ENCODE results near the gene SLC13A4.

SLC13A4 gene

GRCh38 chr7:135687466-135687865 lies 40.5 kb downstream of the SLC13A4 start:
- DNase-seq: no peak
- no peak overlapping the region for H3K27ac ChIP-seq
- H3K4me3 ChIP-seq (ENCODE audit: low read depth, low read length): no peak overlapping the region
- H3K27me3 ChIP-seq (ENCODE audit: insufficient read depth, low read depth, severe bottlenecking): no peaks in the 10 kb centered on the region
- H3K9me3 ChIP-seq (ENCODE audit: severe bottlenecking): no peaks in the 10 kb centered on the region
- no peaks in the 10 kb centered on the region; the same call in 1 of the 2 replicates for H3K36me3 ChIP-seq
- no peak for TF ChIP-seq CTCF (IDR thresholded peaks at IDR 0.05; ENCODE audit: low read depth, low read length)

- no peak for DNase-seq
- Histone ChIP-seq H3K9me3 (ENCODE audit: severe bottlenecking) (no peaks in the 10 kb centered on the region), H3K4me3 (ENCODE audit: low read depth, low read length) (no peak overlapping the region), H3K27ac (no peak overlapping the region), H3K27me3 (ENCODE audit: insufficient read depth, low read depth, severe bottlenecking) (no peaks in the 10 kb centered on the region), H3K36me3 (no peaks in the 10 kb centered on the region)
- TF ChIP-seq CTCF (IDR thresholded peaks at IDR 0.05; ENCODE audit: low read depth, low read length): no peak
Measured at GRCh38 chr7:135685306-135686084, 42.5 kb downstream of the SLC13A4 start.

- Histone ChIP-seq H3K27me3 (ENCODE audit: insufficient read depth, low read depth, severe bottlenecking) (no peaks in the 10 kb centered on the region), H3K4me3 (ENCODE audit: low read depth, low read length) (no peak overlapping the region), H3K27ac (no peak overlapping the region), H3K9me3 (ENCODE audit: severe bottlenecking) (no peaks in the 10 kb centered on the region), H3K36me3 (no peaks in the 10 kb centered on the region)
- TF ChIP-seq CTCF (IDR thresholded peaks at IDR 0.05; ENCODE audit: low read depth, low read length): no peak
- DNase-seq: no peak
Measured at GRCh38 chr7:135684699-135685098, 43.3 kb downstream of the SLC13A4 start.

- no peak for DNase-seq
- H3K36me3 ChIP-seq: no peaks in the 10 kb centered on the region
- H3K9me3 ChIP-seq (ENCODE audit: severe bottlenecking): no peaks in the 10 kb centered on the region
- no peak overlapping the region for H3K4me3 ChIP-seq (ENCODE audit: low read depth, low read length)
- TF ChIP-seq CTCF (IDR thresholded peaks at IDR 0.05; ENCODE audit: low read depth, low read length): no peak
- H3K27me3 ChIP-seq (ENCODE audit: insufficient read depth, low read depth, severe bottlenecking): no peaks in the 10 kb centered on the region
- H3K27ac ChIP-seq: no peak overlapping the region
Measured at GRCh38 chr7:135684136-135684535, 43.9 kb downstream of the SLC13A4 start.

GRCh38 chr7:135683609-135684008 lies 44.4 kb downstream of the SLC13A4 start:
- TF ChIP-seq CTCF (IDR thresholded peaks at IDR 0.05; ENCODE audit: low read depth, low read length): no peak
- Histone ChIP-seq H3K27ac (no peak overlapping the region), H3K36me3 (no peaks in the 10 kb centered on the region), H3K9me3 (ENCODE audit: severe bottlenecking) (no peaks in the 10 kb centered on the region), H3K27me3 (ENCODE audit: insufficient read depth, low read depth, severe bottlenecking) (no peaks in the 10 kb centered on the region), H3K4me3 (ENCODE audit: low read depth, low read length) (no peak overlapping the region)
- no peak for DNase-seq

- H3K36me3 ChIP-seq: 0 out of 2 replicates have a peak, but pooled peaks cover 3% of the 10 kb centered on the region
Measured at GRCh38 chr7:135682191-135682590, 45.8 kb downstream of the SLC13A4 start.

More at GRCh38 chr7:135682191-135682590, 45.8 kb downstream of the SLC13A4 start:
- TF ChIP-seq CTCF (IDR thresholded peaks at IDR 0.05; ENCODE audit: low read depth, low read length): no peak
- H3K27me3 ChIP-seq (ENCODE audit: insufficient read depth, low read depth, severe bottlenecking): no peaks in the 10 kb centered on the region
- no peak overlapping the region for H3K4me3 ChIP-seq (ENCODE audit: low read depth, low read length)
- no peak overlapping the region for H3K27ac ChIP-seq
- H3K9me3 ChIP-seq (ENCODE audit: severe bottlenecking): no peaks in the 10 kb centered on the region
- DNase-seq: no peak
